NCI-H187 (cell line): ENCODE results near the gene PRKAG2.
A peak's percentile ranks its signal among the peaks of the same experiment; 100 is the strongest.

Experiments used
- DNase-seq, 2 experiments: peaks; one replicate each; lab custom pipeline; 2025; lab: John Stamatoyannopoulos, UW

PRKAG2 gene

DNA sequence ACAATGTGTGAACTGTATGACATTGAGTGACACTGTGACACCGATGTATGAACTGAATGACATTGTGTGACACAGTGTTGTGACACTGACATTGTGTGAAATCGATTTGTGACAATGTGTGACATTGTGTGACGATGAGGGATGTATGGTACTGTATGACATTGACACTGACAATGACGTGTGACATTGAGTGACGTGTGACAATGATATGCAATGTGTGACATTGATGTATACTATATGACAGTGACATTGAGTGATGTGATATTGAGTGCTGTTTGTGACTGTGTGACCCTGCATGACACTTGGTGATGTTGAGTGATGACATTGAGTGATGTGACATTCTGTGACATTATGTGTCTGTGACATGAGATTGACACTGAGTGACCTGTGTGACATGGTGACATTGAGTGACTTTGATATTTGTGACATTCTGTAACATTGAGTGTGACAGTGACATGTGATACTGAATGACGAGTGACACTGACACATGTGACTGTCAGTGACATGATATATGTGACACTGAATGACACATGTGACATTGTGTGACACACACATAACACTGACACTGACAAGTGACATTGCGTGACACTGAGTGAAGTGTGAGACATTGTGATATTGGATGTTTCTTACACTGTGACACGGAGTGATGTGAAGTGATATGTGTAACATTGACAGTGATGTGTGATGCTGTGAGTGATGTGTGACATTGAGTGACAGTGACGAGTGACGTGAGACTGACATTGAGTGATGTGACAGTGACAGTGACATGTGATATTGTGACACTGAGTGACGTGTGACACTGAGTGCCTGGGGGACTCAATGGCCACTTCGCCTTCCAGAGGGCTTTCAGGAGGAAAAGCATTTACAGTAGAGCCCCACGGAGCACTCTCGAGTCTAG is 167.5 kb downstream of the PRKAG2 start:
- DNase-seq, result no peak

DNA sequence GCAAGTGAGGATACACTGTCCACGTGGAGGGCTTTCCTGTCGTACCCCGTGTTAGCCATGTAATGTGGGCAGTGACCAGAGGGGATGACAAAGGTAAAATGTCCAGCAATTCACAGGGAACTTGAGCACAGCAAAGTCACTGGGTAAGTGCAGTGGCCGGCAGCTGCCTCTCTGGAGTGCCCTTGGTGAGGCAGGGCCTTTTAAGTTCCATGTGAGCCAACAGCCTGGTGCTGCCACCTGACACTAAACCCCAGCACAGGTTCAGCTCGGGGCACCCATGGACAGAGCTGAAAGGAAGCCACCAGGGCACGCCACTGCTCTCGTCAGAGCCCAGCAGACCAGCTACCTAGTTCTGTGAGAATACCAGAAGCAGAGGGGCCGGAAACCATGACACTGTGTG is 168.3 kb downstream of the PRKAG2 start:
- no peak for DNase-seq

DNA sequence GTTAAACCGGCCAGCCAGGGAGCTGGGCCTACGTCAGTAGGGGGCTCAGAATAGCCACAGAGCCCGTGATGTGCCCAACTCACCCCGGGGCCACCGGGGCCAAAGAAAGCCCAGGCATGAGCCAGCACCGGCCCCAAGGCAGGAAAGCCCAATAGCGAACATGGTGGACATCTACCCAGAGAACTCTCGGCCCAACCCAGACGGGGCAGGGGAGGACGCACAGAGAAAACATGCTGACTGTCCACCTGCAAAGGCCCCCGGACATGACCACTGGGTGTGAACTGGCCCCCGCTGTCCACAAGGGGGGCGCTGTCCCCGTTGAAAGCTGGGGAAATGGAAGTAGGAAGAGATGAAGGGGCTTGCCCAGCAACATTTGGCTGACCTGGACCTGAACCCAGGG is 169.2 kb downstream of the PRKAG2 start:
- DNase-seq, result no peak

DNA sequence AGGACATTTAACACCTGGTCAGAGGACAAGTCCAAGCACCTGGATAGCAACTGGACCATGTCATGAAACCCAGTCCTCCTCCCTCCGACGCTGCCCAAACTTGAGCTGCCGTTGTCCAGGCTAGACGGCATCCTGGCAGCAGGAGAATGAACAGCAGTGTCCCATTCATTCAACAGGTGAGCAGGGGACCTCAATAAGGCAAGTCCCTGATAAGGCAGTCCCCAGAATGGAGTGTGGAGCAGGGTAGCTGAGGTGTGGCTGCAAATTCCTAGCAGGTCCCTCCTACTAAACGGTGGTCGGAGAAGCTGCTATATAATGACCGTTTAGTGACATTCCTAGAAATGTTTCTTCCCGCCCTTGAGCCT is 169.8 kb downstream of the PRKAG2 start:
- DNase-seq, result no peak

DNA sequence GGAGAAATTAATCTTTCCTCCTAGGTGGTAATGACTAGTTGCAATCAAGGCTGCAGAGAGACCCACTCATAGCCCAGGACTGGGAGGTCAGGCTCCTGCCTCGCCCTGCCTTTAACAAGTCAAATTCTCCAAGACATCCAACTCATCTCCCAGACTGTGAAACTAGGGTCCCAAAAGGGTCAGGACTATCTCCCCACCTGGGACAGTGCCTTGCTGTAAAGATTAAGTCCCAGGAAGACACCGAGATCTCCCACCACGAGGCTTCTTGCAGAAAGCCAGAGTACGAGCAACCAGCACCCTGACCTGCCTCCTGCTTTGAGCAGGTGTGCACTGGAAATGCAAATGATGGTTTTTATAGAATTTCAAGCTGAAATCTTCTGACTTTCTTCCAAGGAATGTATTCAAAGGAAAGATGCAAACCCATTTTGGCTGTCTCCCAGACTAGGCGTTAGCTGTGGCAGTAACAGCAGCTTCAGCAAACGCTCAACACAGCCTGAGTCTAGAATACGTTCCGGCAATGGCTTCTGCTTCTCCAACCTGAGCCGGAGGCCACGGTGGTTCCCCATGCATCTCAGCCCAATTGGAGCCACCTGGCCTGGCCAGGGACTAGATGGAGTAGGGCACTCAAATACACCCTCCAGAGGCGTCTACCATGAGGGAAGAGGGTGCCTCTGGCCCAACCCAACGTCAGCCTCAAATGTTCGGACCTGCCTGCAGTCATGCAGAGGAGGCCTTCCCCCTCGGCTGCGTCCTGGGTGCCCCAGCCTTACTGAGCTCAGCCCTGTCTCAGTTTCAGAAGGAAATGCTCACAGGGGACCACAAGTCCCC is 170.4 kb downstream of the PRKAG2 start:
- no peak for DNase-seq

DNA sequence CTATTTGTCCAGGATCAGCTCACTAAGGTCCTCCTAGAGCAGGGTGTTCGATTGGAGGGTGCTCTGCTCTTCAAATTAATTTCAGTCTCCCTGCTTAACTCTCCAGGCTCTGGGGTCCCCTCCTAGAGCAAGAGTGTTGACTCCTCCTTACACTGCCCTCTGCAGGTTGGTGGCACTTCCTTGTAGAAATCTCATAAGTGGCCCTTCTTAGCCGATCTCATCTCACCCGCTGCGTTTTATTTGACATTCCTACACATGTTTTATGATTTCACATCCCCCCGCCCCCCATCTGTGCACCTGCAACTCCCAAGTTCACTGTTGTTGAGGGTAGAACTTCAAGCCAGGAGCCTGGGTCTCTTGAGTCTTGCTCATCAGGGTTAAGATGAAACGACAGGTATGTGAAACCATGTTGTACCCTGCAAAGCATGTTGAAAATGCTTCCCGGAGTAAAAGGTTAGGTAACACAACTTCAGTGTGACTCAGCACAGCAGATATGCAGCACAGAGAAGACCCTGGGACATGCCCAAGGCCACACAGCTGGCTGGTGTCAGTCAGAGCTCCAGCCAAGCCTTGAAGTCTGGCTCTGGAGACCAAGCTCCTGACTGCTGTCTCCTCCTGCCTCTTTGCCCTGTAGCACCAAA is 171.2 kb downstream of the PRKAG2 start:
- DNase-seq, result peak in 1 of 2 experiments; percentile 34

DNA sequence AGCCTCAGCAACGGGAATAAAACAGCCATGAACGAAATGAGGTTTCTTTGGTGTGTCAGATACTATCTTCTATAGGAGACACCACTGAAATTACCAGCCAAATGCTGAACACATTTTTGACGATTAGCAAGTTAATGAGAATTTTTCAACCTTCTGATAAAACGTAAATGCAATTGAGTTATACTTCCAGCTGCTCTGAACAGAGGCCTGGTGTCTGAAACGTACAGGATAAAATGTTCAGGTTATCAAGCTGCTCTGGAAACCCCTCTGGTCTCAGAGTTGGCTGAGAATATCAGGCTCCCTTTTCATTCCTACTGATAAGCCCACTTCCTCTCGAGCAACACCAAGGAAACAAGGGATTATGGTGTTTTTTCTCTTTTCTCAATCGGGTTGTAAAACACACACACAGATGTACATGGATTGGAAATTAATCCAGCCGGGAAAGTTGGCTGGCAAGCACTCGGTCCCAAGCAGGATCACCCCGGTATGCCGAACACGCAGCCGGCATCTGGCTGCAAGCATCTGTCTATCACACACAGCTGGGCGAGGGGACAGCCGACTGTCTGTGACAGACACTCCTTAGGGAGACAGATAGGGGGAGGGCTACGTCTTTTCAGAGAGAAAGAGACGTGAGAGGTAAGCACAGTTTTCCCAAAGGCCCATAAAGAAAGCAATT is 171.8 kb downstream of the PRKAG2 start:
- DNase-seq, result no peak

DNA sequence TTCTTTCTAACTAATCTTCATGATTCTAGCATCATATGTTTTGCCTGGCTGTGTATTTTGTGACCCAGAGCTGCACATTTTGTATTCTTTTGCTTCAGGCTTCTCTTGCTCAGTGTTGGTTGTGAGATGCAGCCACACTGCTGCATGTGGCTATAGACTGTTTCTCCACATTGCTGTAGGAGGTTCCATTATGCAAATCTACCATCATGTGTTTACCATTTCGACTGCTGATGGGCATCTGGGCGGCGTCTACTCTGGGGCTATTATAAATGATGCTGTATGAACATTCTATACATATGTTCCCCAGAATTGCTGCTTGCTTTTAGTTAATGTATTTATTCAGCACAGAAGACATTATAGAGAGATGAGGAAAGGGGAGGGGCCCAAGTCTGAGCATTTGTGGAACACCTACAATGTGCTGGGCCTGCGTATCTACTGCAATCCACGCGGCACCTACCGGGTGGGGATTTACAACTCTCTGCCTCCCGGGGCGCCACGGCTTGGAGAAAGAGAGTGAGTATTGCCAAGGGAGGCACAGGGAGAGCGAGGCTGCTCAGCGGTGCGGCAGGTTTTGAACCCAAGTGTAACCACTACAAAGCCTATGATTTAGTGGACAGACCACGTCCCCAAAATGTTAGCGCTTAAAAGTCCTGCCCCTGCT is 172.5 kb downstream of the PRKAG2 start:
- no peak for DNase-seq

DNA sequence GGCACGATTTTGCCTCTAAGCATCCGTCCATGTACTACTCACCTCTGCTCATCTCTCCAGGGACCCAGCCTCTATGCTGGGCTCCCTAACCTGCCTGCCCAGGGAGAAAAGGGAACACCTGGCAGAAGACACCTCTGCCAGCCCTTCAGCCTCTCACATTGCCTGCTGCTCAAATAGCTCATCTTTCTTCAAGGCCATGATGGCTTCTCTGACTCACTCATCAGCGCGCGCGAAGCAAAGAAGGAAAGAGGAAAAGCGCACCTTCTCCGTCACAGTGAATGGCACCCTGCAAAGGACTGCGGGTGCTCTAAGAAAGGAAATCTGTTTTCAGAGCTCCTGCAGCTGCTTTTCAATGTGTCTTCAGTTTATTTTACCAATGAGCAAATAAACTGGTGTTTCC is 174.0 kb downstream of the PRKAG2 start:
- no peak for DNase-seq

DNA sequence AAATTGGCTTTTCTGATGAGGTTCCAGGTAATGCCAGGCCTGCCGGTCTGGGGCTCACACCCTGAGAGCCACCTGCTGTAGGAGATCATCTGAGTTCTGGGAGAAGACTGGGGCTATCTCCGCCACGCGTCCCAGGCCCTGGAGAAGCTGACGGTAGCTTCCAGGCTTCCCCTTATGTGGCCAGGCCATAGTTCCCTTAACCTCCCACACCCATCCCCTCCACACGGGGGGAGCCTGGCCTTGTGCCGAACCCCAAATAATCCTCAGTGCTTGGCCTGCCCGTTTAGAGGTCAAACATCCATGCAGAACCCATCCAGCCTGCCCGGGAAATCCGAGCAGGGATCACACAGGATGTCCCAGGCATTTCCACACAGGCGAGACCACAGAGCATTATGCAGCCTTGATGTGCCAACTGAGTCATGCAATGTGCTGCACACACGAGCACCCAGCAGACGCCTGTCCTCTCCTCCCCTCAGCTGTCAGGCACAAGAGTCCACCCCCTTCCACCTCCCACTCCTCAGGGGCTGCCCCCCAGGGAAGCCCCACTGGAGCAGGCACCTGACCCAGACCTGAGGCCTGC is 176.2 kb downstream of the PRKAG2 start:
- no peak for DNase-seq

DNA sequence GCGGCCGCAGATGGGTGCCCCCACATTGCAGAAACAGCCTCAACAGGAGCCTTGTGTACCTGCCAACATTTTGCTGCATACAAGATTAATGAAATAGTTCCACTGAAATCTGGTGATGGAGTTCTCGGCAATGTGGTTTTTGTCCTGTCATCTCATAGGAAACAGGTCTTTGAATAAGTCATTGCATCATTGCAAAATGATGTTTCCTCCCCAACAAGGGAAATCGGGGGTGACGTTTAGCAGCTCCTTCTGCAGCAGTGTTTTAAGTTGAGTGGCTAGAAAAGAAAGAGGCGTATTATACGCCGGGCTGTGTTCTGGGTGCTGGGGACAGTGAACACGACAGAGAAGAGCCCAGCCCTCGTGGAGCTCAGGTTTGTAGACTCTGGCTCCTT is 177.0 kb downstream of the PRKAG2 start:
- DNase-seq, result no peak

DNA sequence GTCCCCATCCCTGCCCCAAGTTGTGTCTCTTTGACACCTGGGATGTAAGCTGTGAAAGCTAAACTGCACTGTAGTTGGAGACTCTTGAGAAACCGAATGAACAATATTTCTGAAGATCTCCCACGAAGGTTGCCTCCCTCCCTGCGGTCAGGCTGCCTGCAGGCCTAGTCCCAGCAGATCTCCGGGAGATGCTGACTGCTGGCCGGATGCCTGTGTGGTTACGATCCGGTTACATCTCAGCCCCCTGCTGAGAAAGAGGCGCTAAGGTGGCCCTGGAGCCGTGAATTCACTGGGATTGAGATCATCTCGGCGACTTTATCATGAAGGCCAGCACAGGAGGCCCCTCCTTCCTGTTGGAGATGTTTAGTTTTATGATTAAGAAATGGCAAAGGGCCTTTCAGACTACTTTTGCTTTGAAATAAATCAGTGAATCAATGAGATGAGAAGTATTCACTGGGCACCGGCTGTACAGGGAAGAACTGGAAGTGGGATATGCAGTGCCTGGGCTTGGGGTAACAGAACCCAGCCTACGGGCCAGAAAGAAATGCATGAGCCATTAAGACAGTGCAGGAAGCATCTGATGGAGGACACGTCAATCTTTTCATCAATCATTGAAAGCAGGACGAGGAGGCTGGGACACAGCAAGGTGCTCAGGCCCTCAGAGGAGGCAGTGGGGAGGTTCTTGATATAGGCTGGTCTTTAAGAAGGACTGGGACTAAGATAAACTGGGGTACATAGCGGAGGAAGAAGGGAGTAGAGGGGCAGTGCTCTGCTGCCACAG is 177.6 kb downstream of the PRKAG2 start:
- no peak for DNase-seq

DNA sequence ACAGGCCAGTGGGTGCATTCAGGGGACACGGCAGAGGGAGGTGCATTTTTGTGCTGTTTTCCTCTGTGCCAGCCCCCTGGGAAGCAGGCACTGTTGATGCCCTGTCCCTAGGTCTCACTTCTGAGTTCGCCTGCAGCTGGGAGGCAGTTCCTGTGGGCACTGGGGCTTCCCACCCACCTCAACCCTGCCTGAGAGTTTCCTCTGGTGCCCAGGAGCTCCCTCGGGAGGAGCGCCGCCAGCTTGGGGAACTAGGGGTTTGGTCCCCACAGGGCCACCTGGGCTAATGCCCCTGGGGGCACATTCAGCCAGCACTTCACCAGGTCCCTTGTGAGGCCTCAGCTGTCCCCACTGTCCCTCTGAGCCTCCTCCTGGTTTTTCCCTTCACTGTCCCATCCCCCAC is 179.0 kb downstream of the PRKAG2 start:
- DNase-seq, result no peak

DNA sequence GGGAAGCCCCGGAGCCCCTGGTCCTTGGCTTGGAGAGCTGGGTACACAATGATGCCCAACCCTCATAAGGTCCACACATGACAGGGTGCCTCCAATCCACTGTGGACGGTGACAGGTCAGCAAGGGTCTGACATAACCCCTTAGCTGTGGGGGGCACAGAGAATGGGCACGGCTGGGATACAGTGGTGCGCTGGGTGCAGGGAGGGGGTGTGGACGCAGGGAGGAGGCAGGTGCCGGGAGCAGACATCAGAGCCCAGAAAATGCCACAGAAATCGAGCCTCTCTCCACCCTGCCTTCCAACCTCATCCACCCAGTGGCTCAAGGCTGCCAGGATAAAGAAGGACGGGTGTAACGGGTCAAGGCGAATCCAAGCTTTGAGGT is 179.4 kb downstream of the PRKAG2 start:
- DNase-seq, result no peak

DNA sequence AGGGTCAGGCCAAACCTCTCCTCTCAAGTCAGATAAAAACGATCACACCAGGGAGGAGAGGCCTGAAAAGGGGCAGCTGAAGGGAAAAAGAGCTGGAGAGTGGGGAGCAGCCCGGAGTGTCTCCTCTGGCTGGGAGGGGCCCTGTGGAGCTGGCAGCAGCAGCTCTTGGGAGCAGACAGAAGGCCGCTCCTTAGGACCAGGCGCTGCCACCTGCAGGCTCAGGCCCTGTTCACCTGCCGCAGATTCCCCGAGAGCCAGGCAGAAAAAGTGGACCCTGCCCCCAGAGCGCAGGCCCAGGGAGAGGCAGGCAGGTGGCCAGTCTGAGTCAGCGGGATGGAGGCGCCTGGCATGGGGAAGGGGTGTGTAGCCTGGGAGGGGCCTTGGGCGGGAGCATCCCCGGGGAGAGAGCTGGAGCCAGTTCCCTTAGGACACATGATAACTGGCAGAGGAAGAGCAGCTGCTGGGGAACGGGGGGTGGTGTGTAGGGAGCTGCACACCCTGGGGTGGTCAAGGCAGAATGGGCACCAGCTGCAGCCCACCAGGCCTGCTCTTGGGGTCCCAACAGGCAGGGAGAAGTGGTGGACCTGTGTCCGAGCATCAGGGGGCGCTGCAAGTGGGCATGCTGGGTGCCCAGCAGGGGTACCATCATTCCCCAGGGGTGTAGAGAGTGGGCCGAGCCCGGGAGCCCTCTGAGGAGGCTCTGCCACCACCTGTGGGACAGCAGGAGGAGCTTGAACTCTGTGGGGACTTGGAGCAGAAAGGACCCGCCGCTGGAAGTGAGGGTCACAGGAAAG is 180.0 kb downstream of the PRKAG2 start:
- DNase-seq, result peak; percentile 88 to 94

DNA sequence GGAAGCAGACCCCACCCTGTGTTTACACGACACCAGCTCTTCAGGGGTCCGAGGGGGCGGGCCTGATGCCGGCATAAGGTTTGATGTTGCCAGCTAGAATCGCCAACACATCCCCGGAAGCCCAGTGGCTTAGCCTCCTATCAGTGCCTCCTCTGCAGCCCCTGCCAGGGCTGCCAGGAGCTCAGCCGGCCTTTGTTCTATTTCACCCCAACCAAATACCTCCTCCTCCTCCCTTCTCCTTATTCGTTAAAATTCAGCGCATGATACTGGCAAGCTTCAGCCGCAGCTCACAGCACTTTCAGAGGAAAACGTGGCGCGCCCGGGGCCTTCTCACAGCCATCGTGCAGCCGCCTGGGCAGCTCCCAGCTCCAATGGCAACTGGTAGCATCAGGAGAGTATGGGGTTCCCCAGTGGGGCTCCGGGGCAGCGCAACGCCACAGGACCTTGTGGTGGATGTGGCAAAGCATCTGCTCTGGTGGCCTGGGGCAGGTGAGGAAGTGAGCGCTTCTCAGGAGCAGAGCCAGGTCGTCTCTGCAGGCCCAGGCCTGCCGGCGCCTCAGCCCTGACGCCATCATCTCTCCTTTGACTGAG is 180.9 kb downstream of the PRKAG2 start:
- DNase-seq, result peak in 1 of 2 experiments; percentile 61

DNA sequence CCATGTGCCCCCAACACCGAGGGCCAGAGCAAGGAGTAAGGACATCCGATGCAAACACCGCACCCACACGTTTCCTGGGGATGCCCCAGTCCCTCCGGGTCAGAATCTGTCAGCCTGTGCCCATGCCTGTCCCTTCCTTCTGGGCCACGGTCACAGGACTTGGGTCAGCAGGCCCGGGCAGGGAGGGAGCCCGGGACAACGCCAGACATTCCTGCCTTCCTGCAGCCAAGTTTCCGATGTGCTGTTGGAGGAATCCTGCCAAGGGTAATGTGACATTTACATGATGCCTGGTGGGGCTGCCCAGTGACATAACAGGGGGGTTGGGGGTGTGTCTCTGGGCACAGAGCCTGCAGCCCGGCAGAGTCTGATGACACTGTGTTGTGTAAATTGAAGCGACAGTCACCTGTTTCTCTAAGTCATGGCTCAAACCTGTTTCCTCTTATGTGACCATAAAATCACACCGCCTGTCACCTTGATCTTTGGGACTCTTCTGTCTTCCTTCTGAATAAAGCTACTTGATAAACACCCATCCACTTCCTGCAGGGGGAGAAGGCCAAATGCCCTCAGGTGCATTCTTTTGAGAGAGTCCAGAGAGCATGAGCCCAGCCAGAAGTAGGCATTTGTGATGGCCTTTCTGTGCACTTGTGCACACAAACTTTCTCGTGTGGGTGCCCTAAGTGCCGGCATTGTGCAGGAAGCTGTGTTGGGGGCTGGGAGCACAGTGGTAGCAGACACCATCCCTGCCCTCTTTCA is 181.9 kb downstream of the PRKAG2 start:
- DNase-seq, result no peak

DNA sequence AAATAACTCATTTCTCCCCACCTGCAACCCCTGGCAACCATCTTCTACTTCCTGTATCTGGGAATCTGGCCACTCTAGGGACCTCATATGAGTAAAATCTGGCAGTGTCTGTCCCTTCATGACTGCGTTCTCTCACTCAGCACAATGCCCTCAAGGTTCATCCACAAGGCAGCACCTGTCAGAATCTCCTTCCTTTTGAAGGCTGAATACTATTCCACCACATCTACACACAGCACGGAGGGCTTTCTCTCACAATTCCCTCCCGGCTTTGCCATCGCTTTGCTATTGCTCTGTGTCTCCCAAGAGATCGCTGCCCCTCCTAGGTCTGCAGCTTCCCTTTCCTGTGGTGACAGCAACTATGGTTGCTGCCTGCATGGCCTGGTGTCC is 182.5 kb downstream of the PRKAG2 start:
- DNase-seq, result no peak

DNA sequence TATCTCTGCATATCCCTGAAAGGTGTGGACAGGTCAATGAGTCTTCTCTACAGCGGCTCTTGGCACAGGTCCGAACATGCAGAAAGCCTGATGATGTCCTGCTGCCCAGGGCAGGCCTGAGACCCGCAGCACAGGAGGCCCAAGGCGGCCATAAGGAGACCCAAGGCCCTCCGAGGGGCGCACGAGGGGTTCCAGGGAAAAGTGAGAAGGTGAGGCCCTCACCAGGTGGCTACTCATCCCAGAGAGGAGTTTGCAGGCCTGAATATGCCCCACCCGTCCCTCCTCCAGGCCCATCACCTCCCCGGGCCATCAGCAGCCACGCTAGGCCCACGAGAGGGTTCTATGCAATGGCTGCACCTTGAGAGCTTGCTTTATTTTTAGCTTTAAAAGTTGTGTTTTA is 183.8 kb downstream of the PRKAG2 start:
- DNase-seq, result no peak
